Stimulated activated naive B cell treated with anti-CD40 and anti-IgM and Interleukin-4, amounts not matched to agents 10 μg/mL and 1 μg/mL and 100 μg/mL, for 72 hours (primary cell): ENCODE data around the gene RNF43.

Experiments used
- ATAC-seq, 2 donors: fragments of 150-1000 bp; cut with Tn5 transposase; replicated peaks; 2 replicates each; pipeline ENCODE4 v1.10.0; 2021; ENCODE audit warnings: moderate library complexity in 1 of 2
- DNase-seq: peaks from one replicate; pipeline ENCODE4 v3.0.0; 2021
- H3K27ac Mint-ChIP-seq: one replicate; pipeline ENCODE4 v1.8.0; 2022; ENCODE audit warnings: mild to moderate bottlenecking, mixed read lengths
- H3K27me3 Mint-ChIP-seq, 2 donors: one replicate each; pipeline ENCODE4 v1.8.0; 2022; ENCODE audit warnings: mixed read lengths in 2 of 2
- H3K36me3 Mint-ChIP-seq, 2 donors: one replicate each; pipeline ENCODE4 v1.8.0; 2022; ENCODE audit warnings: mixed read lengths in 2 of 2, mild to moderate bottlenecking in 1 of 2
- H3K4me1 Mint-ChIP-seq, 2 donors: one replicate each; pipeline ENCODE4 v1.8.0; 2022; ENCODE audit warnings: mixed read lengths in 2 of 2, mild to moderate bottlenecking in 1 of 2
- H3K4me3 Mint-ChIP-seq, 2 donors: one replicate each; pipeline ENCODE4 v1.8.0; 2022; ENCODE audit warnings: mild to moderate bottlenecking in 2 of 2, mixed read lengths in 2 of 2, moderate library complexity in 1 of 2
- H3K9me3 Mint-ChIP-seq, 2 donors: one replicate each; pipeline ENCODE4 v1.8.0; 2022; ENCODE audit warnings: mixed read lengths in 2 of 2, mild to moderate bottlenecking in 1 of 2

The RNF43 gene

GRCh38 chr17:58382108-58382871 is 35.0 kb downstream of the RNF43 start:
- H3K27me3 Mint-ChIP-seq, result no peaks in the 10 kb centered on the region
- H3K9me3 Mint-ChIP-seq, result no peaks in the 10 kb centered on the region
- peaks cover 20 to 33% of the 10 kb centered on the region in 2 donors for H3K4me1 Mint-ChIP-seq
- peaks cover 0 to 6% of the 10 kb centered on the region in 2 donors for H3K36me3 Mint-ChIP-seq
- peak overlapping the region; percentile 10 for H3K27ac Mint-ChIP-seq
- H3K4me3 Mint-ChIP-seq, result peak overlapping the region in 1 of 2 donors; percentile 4
- ATAC-seq (peak; percentile 77 to 81), DNase-seq (no peak)

DNA sequence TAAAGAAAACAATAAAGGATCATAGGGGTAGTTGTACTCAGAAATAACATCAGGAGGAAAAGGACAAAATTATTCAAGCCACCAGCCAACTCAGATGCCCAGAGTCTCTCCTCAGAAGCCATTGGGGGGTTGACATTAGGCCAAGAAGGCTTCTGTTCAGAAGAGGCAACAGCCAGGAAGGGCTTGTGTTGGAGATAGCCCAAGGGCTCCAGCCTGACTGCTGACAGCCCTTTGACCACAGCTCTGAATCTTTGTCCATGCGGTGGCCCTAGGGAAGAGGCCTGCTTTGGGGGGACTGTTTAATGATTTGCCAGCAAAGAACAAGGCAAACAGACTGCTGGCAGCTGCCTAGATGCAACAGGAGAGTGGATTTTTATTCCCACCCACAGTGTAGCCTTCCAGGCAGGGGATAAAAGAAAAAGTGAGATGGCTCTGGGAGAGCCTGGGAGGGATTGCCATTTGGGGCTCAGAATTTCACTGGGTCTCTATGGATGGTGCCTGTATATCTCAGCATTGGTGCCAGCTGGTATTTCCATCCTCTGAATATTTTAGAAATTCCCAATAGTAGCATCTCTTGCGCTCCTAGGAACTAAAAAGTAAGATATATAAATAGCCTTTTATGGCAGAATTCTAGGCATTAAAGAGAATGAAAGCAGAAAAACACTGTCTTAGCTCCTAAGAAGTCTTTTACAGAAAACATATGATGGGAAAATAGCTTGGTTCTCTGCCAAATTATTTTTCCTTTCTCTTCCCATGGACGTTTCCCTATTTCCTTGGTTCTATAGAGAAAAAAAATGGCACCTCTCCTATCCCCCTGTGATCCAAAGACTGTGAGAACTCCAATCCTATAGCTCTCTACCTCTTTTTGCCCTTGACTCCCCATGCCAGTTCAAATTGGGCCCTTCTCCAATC is 36.0 kb downstream of the RNF43 start:
- H3K27ac Mint-ChIP-seq, result no peak overlapping the region
- H3K36me3 Mint-ChIP-seq, result peaks cover 0 to 4% of the 10 kb centered on the region in 2 donors
- ATAC-seq (no peak), DNase-seq (no peak)
- peaks cover 21 to 39% of the 10 kb centered on the region in 2 donors for H3K4me1 Mint-ChIP-seq
- no peaks in the 10 kb centered on the region for H3K9me3 Mint-ChIP-seq
- H3K4me3 Mint-ChIP-seq, result no peak overlapping the region
- no peaks in the 10 kb centered on the region for H3K27me3 Mint-ChIP-seq

DNA sequence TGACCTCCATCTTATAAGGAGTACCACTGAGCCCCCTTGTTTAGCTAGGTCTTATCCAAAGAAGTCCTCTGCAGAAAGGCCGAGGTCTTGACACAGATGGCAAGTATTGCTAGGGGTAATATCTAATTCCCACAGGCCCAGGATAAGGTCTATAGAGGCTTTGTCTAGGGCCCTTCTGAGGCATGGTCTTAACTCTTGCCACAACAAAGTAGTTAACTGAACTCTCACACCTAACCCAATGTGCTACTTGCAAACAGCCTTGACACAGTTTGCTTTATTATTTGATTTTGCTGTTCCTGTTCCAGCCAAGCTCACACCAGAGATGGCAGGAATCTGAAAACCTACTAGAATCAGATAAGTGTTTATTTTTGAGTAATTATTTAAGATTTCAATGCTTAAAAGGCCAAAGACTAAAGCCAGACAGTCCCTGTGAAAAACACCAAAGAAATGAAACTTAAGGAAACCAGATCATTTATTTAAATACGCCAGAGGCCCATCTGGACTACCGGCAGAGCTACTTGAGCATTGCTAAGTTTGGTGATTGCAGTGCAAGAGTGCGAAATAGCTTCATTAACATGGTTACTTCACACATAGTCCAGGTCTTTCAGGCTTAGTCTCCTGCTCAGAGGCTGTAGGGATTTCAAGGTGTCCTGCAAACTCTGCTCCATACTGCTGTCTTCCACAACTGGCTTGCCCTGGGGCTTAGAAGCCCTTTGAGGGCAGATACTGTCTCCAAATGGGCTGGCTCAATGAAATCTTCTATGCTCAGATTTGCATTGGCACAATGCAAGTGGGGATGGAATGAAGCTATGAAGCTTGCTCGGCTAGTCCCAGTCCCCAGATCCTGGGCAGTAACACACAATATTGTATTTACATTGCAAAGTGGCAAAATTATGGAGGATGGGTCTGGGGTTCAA is 36.9 kb downstream of the RNF43 start:
- no peak overlapping the region for H3K4me3 Mint-ChIP-seq
- ATAC-seq (no peak), DNase-seq (no peak)
- peaks cover 23 to 43% of the 10 kb centered on the region in 2 donors for H3K4me1 Mint-ChIP-seq
- H3K36me3 Mint-ChIP-seq, result peaks cover 0 to 3% of the 10 kb centered on the region in 2 donors
- H3K27me3 Mint-ChIP-seq, result no peaks in the 10 kb centered on the region
- H3K9me3 Mint-ChIP-seq, result no peaks in the 10 kb centered on the region
- no peak overlapping the region for H3K27ac Mint-ChIP-seq

DNA sequence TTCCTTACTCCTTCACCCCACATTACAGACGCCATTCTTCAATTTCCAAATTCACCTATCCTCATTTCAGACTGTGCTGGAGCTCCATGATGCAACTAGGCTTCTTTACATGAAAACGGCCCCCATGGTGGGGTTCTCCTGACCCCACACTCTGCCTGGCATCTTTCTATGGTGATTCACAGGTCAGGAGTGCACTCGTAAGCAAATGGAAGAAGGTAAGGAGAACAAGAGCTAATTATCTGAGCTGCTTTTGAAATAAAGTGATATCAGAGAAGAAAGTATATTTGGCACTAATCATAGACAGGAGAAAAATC is 37.9 kb downstream of the RNF43 start:
- H3K27me3 Mint-ChIP-seq, result no peaks in the 10 kb centered on the region
- DNase-seq, result no peak
- H3K4me1 Mint-ChIP-seq, result peaks cover 28 to 43% of the 10 kb centered on the region in 2 donors
- ATAC-seq, result no peak
- no peaks in the 10 kb centered on the region for H3K9me3 Mint-ChIP-seq
- H3K4me3 Mint-ChIP-seq, result no peak overlapping the region
- peaks cover 2 to 3% of the 10 kb centered on the region in 2 donors for H3K36me3 Mint-ChIP-seq
- H3K27ac Mint-ChIP-seq, result no peak overlapping the region

DNA sequence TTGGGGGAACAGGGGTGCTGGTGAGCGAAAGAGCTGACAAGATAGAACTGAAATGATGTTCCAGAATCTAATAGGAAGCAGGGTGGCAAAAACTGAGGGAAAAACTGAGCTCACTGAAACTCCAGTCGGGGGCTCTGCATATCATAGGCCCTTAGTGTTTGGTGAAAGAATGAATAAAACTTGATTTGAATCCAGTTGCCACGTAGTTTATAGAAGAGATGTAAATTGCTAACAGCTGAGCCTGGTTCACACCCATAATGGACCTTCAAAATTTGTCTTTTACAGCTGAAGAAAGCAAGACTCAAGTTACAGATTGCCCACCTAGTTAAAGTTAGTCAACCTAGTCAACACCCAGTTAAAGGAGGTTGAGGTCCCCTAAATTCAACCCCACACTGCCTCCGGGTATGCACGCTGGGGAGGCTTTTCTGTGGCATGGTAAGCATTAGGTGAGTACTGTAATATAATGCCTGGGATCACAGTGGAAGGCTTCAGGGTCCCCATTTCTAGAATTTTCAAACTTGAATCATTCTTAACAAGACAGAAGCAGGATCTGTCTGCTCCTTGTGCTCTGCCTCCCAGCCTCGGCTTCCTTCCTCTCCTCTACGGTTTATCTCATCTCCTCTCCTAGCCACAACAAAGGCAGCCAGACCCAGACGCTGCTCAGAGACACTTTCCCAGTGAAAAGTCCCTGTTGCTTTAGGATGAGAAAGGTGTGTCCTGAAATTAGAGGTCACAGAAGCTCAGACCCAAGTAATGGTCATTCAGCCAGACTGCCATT is 38.4 kb downstream of the RNF43 start:
- H3K4me1 Mint-ChIP-seq, result peaks cover 28 to 41% of the 10 kb centered on the region in 2 donors
- no peaks in the 10 kb centered on the region for H3K27me3 Mint-ChIP-seq
- DNase-seq, result no peak
- peaks cover 2 to 4% of the 10 kb centered on the region in 2 donors for H3K36me3 Mint-ChIP-seq
- no peak overlapping the region for H3K4me3 Mint-ChIP-seq
- H3K27ac Mint-ChIP-seq, result no peak overlapping the region
- no peaks in the 10 kb centered on the region for H3K9me3 Mint-ChIP-seq
- no peak for ATAC-seq

- H3K4me3 Mint-ChIP-seq, result no peak overlapping the region
- H3K36me3 Mint-ChIP-seq, result peaks cover 3 to 7% of the 10 kb centered on the region in 2 donors
- H3K4me1 Mint-ChIP-seq, result peaks cover 25 to 35% of the 10 kb centered on the region in 2 donors
- H3K27me3 Mint-ChIP-seq, result no peaks in the 10 kb centered on the region
- H3K9me3 Mint-ChIP-seq, result no peaks in the 10 kb centered on the region
- ATAC-seq (no peak), DNase-seq (no peak)
- H3K27ac Mint-ChIP-seq, result no peak overlapping the region
Measured at GRCh38 chr17:58377661-58378060, 39.7 kb downstream of the RNF43 start.

DNA sequence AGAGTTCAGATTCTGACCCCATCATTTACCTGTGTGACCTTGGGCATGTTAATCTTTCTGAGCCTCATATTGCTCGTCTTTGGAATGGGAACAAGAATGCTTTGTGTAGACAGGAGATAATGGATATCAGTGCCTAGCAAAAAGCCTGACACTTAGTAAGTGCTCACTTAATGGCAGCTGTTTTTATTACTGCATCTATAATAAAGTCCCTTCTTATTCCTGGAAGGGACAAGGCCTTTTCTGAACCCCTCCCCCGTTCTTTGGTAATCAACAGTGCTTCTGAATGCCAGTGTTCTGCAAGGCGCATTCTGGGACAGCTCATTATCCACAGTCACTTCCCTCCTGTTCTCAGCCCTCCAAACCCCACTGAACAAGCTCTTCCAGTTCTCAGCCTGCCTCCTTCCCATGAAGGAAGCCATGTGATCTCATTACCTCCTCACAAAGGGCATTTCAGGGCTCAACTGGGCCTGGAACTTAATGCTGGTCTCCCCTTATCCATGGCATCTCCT is 40.2 kb downstream of the RNF43 start:
- DNase-seq (no peak), ATAC-seq (no peak)
- no peak overlapping the region for H3K27ac Mint-ChIP-seq

GRCh38 chr17:58376472-58377000 is 40.8 kb downstream of the RNF43 start:
- DNase-seq, result no peak
- H3K27ac Mint-ChIP-seq, result no peak overlapping the region
- no peaks in the 10 kb centered on the region for H3K27me3 Mint-ChIP-seq
- ATAC-seq, result peak in 1 of 2 donors; percentile 31
- peaks cover 16 to 32% of the 10 kb centered on the region in 2 donors for H3K4me1 Mint-ChIP-seq
- H3K4me3 Mint-ChIP-seq, result no peak overlapping the region
- H3K9me3 Mint-ChIP-seq, result no peaks in the 10 kb centered on the region
- peaks cover 5 to 7% of the 10 kb centered on the region in 2 donors for H3K36me3 Mint-ChIP-seq

More for the DNA sequence above, 40.2 kb downstream of the RNF43 start:
- Mint-ChIP-seq H3K9me3 (no peaks in the 10 kb centered on the region), H3K4me1 (peaks cover 20 to 33% of the 10 kb centered on the region in 2 donors), H3K36me3 (peaks cover 5 to 7% of the 10 kb centered on the region in 2 donors), H3K4me3 (no peak overlapping the region), H3K27me3 (no peaks in the 10 kb centered on the region)

DNA sequence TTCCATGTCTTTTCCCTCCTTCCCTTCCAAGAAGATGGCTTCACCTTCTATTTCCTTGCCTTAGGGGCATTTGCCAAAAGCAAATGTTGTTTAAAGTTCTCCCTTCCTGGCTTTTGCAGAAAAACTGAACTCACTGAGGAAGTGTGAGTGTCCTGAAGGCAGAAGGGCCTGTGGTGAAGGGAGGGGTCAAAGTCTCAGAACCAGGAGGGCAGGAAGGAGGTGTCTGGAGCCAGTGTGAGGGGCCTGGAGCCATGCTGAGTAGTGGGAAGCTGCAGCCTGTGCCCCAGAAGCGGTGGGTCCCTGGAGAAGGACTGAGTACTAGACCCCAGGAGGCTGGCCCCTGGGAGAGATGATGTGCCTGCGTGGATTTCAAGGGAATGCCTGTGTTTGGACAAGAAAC is 41.5 kb downstream of the RNF43 start:
- H3K9me3 Mint-ChIP-seq, result no peaks in the 10 kb centered on the region
- peaks cover 5 to 7% of the 10 kb centered on the region in 2 donors for H3K36me3 Mint-ChIP-seq
- H3K27ac Mint-ChIP-seq, result no peak overlapping the region
- no peaks in the 10 kb centered on the region for H3K27me3 Mint-ChIP-seq
- peaks cover 19 to 39% of the 10 kb centered on the region in 2 donors for H3K4me1 Mint-ChIP-seq
- DNase-seq (no peak), ATAC-seq (no peak)
- H3K4me3 Mint-ChIP-seq, result no peak overlapping the region

- Mint-ChIP-seq H3K9me3 (no peaks in the 10 kb centered on the region), H3K27ac (no peak overlapping the region), H3K4me3 (no peak overlapping the region), H3K27me3 (no peaks in the 10 kb centered on the region), H3K4me1 (peaks cover 23 to 45% of the 10 kb centered on the region in 2 donors), H3K36me3 (peaks cover 8 to 11% of the 10 kb centered on the region in 2 donors)
- DNase-seq, result no peak
- peak in 1 of 2 donors; percentile 38 for ATAC-seq
Measured at GRCh38 chr17:58375256-58375655, 42.1 kb downstream of the RNF43 start.

- ATAC-seq (no peak), DNase-seq (no peak)
- Mint-ChIP-seq H3K4me1 (peaks cover 32 to 57% of the 10 kb centered on the region in 2 donors), H3K36me3 (peaks cover 8% of the 10 kb centered on the region in 2 donors), H3K27me3 (no peaks in the 10 kb centered on the region), H3K4me3 (no peak overlapping the region), H3K27ac (no peak overlapping the region), H3K9me3 (no peaks in the 10 kb centered on the region)
Measured at GRCh38 chr17:58373923-58374322, 43.4 kb downstream of the RNF43 start.

DNA sequence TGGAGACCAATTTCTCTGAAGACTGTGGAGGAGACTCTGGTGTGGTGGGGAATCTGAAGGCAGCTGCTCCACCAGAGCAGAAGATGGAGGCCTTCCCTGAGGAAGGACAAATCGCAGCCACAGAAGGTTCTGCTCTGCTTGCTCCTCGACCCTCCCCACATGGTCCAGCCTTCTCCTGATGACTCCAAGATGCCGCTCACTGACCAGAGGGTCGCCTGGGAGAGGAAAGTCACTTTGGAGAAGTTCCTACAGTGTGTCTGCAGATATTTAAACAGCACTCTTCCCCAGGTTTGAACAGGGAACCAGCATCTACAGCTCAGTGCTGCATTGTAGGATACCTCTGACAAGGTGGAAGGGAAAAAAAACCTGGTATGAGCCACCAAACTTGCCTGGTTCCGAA is 44.3 kb downstream of the RNF43 start:
- no peaks in the 10 kb centered on the region for H3K9me3 Mint-ChIP-seq

More for the DNA sequence above, 44.3 kb downstream of the RNF43 start:
- H3K4me3 Mint-ChIP-seq, result no peak overlapping the region
- H3K36me3 Mint-ChIP-seq, result peaks cover 8% of the 10 kb centered on the region in 2 donors
- peaks cover 35 to 66% of the 10 kb centered on the region in 2 donors for H3K4me1 Mint-ChIP-seq
- DNase-seq (no peak), ATAC-seq (no peak)
- H3K27me3 Mint-ChIP-seq, result no peaks in the 10 kb centered on the region
- no peak overlapping the region for H3K27ac Mint-ChIP-seq
